SKM-1 (cell line): ENCODE measurements around the gene RAB12.

Experiments used
- DNase-seq: peaks from one replicate; lab custom pipeline; 2025; ENCODE audit not compliant: unreplicated experiment; lab: John Stamatoyannopoulos, UW

Gene RAB12

GRCh38 chr18:8681196-8681595 lies 72.0 kb downstream of the RAB12 start:
- DNase-seq = no peak

DNA sequence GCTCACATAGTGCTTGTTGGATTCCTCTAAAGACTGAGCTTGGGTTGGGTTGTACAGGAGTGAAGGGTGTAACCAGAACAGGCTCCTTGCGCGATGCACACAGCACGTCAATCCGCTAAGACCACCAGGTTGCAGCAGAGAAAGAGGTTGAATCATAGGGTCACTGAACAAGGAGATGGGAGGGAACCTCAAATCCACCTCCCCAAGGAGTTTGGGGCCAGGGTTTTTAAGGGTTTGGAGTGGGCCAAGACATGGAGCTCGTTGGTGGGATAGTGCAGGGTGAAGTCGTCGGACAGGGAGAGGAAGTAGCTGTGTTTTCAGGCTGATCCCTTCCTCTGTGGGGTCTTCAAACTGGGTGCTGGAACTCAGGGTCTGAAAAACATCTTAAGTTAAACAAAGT lies 75.3 kb downstream of the RAB12 start:
- DNase-seq = no peak

DNA sequence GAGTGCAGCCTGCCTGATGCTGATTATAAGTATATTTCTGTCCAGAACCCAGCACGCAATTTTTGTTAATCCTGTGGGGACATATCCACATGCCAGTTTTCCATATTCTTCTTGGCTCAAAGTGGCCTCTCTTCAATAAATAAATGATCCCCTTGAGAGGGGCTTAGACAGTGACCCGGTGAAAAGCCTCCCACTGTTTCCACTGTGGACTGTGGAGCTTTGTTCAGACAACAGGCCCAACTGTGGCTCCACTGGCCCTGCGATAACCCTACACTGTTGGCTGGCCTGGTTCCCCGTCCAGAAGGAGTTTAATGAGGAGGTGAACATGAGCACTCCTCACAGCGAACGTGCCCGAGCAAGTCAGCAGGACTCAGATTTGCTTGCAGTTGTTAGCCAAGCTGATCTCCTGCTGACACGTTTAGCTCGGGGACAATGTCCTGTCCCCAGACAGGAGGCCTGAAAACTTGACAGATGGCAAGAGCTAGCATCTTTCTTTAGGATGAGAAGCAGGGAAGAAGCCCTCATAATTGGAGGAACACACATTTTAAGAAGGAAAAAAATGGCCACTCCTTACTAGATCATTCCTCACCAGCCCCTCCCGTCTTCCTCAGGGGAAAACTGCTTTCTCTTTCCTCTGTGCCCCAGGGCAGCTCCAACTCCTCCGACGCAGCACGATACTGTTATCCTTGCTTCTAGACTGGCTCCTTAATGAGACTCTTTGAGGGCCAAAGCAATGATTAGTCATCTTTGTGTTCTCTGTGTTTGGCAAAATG lies 76.1 kb downstream of the RAB12 start:
- no peak for DNase-seq

GRCh38 chr18:8685914-8686216 lies 76.6 kb downstream of the RAB12 start:
- DNase-seq = no peak

DNA sequence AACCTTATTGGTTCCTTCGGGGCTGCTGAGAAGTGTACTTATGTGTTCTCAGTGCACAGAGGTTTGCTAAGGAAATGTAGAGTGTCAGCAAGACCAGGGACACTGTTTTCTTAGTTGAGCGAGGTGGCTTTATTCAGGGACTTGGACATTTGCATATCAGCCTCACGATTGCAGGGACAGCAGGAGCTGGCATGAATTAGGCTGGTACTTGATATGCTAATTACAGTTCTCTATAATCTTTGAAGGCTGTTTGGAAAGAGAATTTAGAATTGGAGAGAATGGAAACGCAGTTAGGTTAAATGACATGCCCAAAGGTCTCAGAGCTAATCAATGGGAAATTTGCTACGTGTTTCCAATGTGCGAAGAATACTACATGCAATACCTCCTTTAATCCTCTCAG lies 77.4 kb downstream of the RAB12 start:
- no peak for DNase-seq

DNA sequence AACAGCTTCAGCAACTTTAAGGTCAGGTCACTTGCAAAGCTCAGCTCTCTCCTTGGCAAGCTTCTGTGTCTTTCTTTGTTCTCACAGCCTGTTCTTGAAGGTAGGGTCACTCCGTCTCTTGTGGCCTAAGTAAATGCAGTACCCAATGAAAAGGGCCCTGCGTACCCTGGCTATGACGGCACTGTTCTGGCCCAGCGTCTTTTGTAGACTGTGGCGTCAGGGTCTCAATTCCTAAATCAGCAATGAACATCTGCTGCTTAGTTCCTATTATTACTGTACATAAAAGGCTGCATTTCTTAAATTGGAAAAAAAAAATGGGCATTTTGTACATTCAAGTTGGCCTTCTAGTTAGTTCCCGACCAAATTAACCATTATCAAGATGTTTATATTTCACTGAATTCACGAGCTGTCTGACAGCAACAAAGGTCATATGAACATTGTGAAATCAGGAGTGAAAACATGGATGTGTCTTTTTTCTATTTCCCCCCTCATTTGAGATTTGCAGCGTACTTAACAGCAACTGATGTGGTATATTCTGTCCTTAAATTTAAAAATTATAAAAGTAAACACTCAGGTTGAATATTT lies 79.1 kb downstream of the RAB12 start:
- no peak for DNase-seq

DNA sequence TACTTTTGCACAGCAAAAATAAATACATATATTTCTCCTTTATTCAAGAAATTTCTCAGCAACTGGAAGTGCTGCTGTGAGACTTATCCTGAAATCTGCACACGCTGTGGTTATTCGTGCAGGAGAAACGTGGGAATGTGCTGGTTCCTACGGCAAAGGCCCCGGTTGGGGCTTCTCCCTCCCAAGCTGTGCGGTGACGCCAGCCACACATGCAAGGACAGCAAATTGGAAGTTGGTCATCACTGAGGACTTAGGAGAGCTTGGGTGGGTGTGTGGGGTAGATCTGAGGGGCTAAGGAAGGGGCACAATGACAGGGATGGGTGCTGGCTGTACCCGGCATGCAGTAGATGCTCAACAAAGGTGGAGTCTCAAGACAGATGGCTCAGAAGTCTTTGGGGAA lies 79.6 kb downstream of the RAB12 start:
- DNase-seq = no peak
